Activated naive CD4-positive, alpha-beta T cell treated with anti-CD3 and anti-CD28 coated beads, Interleukin-2, amount 10 ng/mL, durations not matched to agents 7 days and 5 days (primary cell): Measurements from ENCODE around the gene AGTR1.

Experiments
- CTCF ChIA-PET: fragments of 350-600 bp; sonication (Branson Sonifier 250); formaldehyde crosslinking; loops from one replicate; lab custom pipeline; 2021; ENCODE audit warnings: antibody characterized with exemption; lab: Charles Lee
- DNase-seq: peaks from one replicate; pipeline ENCODE4 v3.0.0-alpha.2; 2020
- H3K27ac Mint-ChIP-seq: one replicate; pipeline ENCODE4 v1.8.0; 2021; ENCODE audit warnings: mild to moderate bottlenecking, moderate library complexity, mixed read lengths
- H3K27me3 Mint-ChIP-seq: one replicate; pipeline ENCODE4 v1.8.0; 2021; ENCODE audit warnings: mild to moderate bottlenecking, mixed read lengths
- H3K36me3 Mint-ChIP-seq: one replicate; pipeline ENCODE4 v1.8.0; 2021; ENCODE audit warnings: mixed read lengths
- H3K4me1 Mint-ChIP-seq: one replicate; pipeline ENCODE4 v1.8.0; 2021; ENCODE audit warnings: mixed read lengths
- H3K4me3 Mint-ChIP-seq: one replicate; pipeline ENCODE4 v1.8.0; 2021; ENCODE audit warnings: mild to moderate bottlenecking, moderate library complexity, mixed read lengths
- H3K9me3 Mint-ChIP-seq: one replicate; pipeline ENCODE4 v1.8.0; 2021; ENCODE audit warnings: mixed read lengths

The AGTR1 gene

DNA sequence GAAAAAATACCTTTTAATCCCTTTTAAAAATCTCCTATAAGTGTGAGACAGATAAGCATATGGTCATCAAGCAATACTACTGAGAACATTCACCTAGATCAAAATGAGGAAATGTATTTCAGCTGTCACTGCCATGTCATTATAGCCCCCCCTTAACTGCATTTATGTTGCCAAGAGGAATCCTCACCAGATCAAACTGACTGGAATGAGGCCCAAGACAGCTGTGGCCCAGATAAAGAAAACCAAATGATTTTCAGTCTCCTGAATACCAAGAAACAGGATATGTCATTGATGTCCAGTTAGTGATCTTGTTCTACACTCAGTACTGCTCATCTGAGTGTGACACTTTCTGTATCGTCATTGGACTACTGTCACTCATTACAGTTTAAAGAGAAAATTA, 94.8 kb downstream of the AGTR1 start:
- H3K4me1 Mint-ChIP-seq: no peaks in the 10 kb centered on the region
- CTCF ChIA-PET: no interaction called here
- no peaks in the 10 kb centered on the region for H3K27me3 Mint-ChIP-seq

More for the DNA sequence above, 94.8 kb downstream of the AGTR1 start:
- no peaks in the 10 kb centered on the region for H3K9me3 Mint-ChIP-seq
- H3K4me3 Mint-ChIP-seq: no peak overlapping the region
- no peak for DNase-seq
- no peak overlapping the region for H3K27ac Mint-ChIP-seq
- H3K36me3 Mint-ChIP-seq: no peaks in the 10 kb centered on the region
